Measurements from ENCODE around the gene AGTR1.
"Not testable (repeated sequence)": the region's sequence is repeated elsewhere in the genome, so short reads cannot be mapped to it uniquely, and the experiment has no call there.

Gene AGTR1

GRCh38 chr3:148718982-148719862 is 21.5 kb downstream of the AGTR1 start:
- no peak for DNase-seq

DNA sequence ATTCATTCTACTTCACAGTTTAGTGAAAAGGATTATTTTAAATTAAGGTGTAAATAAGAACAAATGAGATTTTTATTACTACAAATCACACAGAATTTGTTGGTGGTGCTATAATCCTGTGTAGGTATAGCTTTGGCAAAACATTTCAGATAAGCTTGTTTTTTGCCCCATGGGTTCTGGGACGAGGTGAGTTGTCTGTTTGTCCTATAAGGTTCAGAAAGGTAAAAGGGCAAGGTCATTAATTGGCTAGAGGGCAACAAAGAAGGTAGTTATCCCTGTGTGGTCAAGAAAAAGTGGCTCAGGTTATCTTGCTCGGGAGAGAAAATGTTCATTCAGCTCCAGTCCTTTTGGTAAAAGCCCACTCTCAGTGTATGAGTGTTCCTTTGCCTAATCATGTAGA is 23.2 kb downstream of the AGTR1 start:
- DNase-seq, result no peak

GRCh38 chr3:148723631-148724030 is 25.9 kb downstream of the AGTR1 start:
- no peak for DNase-seq

GRCh38 chr3:148727231-148727630 is 29.5 kb downstream of the AGTR1 start:
- DNase-seq, result no peak

DNA sequence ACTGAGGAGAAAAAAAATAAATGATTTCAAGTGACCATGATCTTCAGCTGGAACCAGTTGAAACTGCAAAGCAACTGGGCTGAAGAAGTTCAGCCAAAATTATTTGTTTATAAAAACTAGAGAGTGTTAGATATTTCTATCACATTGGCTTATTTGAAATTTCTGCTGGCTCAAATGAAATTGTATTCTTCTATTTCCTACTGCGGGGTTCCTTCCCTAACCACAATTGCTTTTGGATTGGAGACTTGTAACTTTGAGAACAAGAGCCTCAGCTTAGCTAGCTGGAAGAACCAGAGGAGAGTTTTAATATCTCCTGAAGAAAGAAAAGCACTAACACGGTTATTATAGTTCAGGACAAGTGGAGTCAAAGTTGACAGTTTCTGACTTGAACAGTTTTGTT is 31.1 kb downstream of the AGTR1 start:
- no peak for DNase-seq

- DNase-seq, result no peak
Measured at GRCh38 chr3:148729476-148730055, 31.9 kb downstream of the AGTR1 start.

DNA sequence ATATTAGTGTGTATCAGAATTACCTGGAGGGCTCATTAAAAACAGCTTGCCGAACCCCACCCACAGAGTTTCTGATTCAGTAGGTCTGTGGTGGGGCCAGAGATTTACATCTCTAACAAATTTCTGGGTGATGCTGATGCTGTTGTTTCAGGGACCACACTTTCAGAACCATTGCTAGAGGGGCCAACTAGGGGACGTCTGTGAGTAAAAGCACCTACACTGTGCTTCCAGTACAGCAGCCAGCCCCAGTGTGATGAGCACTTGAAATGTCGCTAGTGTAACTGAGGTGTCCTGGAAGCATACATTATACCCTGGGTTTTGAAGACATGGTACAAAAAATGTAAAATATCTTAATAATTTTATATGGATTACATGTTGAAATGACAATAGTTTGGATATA is 33.0 kb downstream of the AGTR1 start:
- DNase-seq, result no peak

DNA sequence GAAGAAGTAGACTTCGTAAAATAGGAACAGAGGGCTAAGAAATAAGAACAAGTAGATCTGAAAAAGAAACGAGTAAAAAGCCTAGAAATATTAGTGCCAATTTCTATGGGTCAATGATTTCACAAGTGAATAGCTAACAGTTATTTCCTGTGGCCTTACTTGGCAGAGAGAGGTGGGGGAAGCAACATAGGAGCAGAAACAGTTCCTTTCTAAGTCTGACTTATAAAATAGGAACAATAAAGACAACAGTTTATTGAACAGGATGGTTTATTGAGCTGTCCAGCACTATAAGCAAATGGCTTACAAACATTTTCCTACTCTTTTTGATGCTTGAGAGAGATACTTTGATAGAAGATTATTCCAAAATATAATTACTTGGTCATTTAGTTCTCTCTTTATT is 37.9 kb downstream of the AGTR1 start:
- DNase-seq, result no peak

- DNase-seq, result no peak
Measured at GRCh38 chr3:148736086-148736485, 38.4 kb downstream of the AGTR1 start.

GRCh38 chr3:148737104-148737530 is 39.4 kb downstream of the AGTR1 start:
- no peak for DNase-seq

GRCh38 chr3:148739720-148740119 is 42.0 kb downstream of the AGTR1 start:
- no peak for DNase-seq

- DNase-seq, result no peak
Measured at GRCh38 chr3:148740291-148740690, 42.6 kb downstream of the AGTR1 start.

GRCh38 chr3:148741219-148741618 is 43.5 kb downstream of the AGTR1 start:
- DNase-seq, result no peak

DNA sequence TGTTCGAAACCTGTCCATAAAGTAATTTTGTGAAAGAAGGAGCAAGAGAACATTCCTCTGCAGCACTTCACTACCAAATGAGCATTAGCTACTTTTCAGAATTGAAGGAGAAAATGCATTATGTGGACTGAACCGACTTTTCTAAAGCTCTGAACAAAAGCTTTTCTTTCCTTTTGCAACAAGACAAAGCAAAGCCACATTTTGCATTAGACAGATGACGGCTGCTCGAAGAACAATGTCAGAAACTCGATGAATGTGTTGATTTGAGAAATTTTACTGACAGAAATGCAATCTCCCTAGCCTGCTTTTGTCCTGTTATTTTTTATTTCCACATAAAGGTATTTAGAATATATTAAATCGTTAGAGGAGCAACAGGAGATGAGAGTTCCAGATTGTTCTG is 44.4 kb downstream of the AGTR1 start:
- no peak for DNase-seq

DNA sequence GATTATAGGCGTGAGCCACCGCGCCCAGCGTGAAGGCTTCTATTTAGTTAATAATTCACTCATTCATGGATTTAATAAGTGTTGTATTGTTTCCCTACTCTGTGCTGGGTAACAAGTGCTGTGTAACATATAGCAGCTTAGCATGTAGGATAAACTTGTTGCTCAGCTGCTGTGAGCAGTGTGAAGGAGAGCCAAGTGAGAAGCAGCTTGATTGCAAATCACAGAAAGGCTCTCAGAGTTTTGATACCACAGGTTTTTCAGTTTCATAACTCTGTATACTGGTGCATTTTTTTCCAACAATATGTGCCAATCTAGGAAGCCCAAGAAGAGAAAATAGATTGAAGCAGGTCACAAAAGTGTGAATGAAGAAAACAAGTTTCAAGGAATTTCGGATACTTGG is 48.4 kb downstream of the AGTR1 start:
- DNase-seq, result no peak

- DNase-seq, result no peak
Measured at GRCh38 chr3:148748283-148748682, 50.6 kb downstream of the AGTR1 start.

- DNase-seq, result no peak
Measured at GRCh38 chr3:148750296-148750695, 52.6 kb downstream of the AGTR1 start.

DNA sequence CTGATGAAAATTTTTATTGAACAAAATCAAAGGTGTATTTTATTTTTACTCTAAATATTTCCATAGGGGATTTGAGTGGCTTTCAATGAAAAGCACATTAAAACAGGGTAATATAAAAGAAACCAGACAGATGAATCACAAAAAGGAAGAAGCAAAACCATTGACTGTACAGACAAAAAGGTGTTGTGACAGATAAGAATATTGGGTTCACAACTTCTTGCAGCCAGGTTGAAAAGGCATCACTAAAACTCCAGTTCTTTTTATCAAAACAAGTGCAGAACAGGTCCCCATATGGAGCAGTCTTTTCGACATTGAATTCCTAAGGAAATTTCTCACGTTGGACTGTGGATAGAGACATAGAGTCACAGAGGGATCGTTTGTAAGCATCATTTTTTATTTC is 53.8 kb downstream of the AGTR1 start:
- no peak for DNase-seq

GRCh38 chr3:148753385-148753784 is 55.7 kb downstream of the AGTR1 start:
- not testable (repeated sequence) for DNase-seq

GRCh38 chr3:148755570-148755969 is 57.9 kb downstream of the AGTR1 start:
- no peak for DNase-seq

DNA sequence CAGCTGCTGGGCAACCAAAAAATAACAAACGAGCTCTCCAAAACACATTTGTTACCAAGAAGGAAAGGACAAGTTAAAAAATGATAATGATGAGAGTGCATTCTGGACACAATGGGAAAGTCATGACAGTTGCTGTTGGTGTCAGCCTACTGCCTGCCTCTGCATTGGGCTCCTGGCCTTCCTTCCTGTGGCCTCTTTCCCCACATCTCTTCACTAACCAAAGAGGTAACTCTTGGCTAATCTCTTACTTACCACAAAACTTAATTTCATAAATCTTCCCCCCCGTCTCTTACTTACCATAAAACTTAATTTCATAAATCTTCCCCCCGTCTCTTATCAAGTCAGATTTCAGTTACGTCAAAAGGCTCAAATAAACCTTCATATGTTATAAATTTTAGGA is 58.6 kb downstream of the AGTR1 start:
- DNase-seq, result no peak

DNA sequence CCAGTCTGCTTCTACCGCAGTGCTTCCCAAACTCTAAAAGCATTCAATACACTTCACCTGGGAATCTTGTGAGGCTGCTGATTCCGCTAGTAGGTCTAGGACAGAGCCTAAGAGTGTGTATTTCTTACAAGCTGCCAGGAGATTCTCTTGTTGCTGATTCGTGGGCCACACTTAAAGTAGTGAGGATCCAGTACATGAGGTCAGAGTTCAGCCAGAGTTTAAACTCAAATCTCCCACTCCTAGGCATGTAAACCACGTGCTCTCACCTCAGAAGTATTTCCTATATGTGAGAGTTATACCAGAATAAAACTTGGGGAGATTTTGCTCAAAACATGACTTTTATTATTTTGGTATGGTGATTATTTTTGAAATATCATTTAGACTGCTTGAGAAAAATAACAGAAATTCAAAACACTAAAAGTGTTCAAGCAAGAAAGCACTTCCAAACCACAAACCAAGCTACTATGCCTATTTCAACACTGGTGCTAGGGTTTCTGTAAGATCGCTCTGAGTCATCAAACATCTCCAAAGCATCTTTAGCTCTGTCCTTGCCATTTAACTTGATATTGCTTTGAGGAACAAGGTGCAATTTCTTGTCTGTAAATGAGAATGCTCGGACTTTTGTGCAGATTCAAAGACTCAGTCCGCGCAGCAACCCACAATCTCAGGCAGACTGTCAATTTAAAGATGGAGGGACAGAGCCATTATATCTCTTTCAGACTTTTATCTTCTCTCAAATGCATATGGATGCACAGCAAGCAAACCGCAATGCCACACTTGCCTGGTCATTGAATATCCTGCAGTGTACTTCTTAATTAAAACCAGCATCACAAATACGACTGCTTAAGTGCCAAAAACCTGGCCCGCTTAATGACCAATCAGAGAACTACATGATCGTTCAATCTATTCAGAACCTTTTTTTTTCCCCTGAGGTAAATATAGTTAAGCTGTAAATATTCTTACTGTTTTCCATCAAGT is 59.8 kb downstream of the AGTR1 start:
- DNase-seq, result no peak

GRCh38 chr3:148758303-148758884 is 60.7 kb downstream of the AGTR1 start:
- DNase-seq, result no peak
